HCT116 (cell line): ENCODE data around the gene RBM33. TPM values are rescaled to one million over a fixed set of nuclear protein-coding genes. Genes with fewer than 3 reads are reported as not detected.

Experiments used
- ATAC-seq: fragments of 200-7000 bp; cut with Tn5 transposase; 2 replicates; pipeline ENCODE4 v1.9.1; 2020; ENCODE audit warnings: mild to moderate bottlenecking, moderate library complexity
- BruUV-seq: library from RNA; stranded (reverse); fragments of 400-500 nt; replicated peaks from 2 replicates; lab custom pipeline; 2021; lab: Mats Ljungman, UMichigan
- CTCF ChIA-PET: fragments of 300-600 bp; sonication (Branson Sonifier 250); formaldehyde crosslinking; loops from one replicate; lab custom pipeline; 2021; ENCODE audit warnings: antibody characterized with exemption; lab: Charles Lee
- POLR2A ChIA-PET: fragments of 300-600, 350-600 bp; sonication (Branson Sonifier 250); formaldehyde crosslinking; loops from one replicate; lab custom pipeline; 2021; ENCODE audit warnings: antibody characterized with exemption; lab: Charles Lee
- RAD21 ChIA-PET, 2 experiments: fragments of 300-600 bp; sonication (Branson Sonifier 250); formaldehyde crosslinking; loops; one replicate each; lab custom pipeline; 2023; ENCODE audit warnings: low total read pairs in 2 of 2; ENCODE audit not compliant: uncharacterized antibody in 2 of 2, unreplicated experiment in 2 of 2, low non-redundant PET in 1 of 2; lab: Charles Lee
- DNase-seq: peaks from one replicate; pipeline ENCODE4 v3.0.0-alpha.2; 2010; ENCODE audit warnings: low read depth, low spot score
- H2AFZ ChIP-seq: fragments of 200-600 bp; shearing (Covaris generic), sonication (generic); 2 replicates; pipeline ENCODE4 v1.6.1; 2017; ENCODE audit warnings: low read depth, mixed run types, mixed read lengths, antibody characterized with exemption, low read length; ENCODE audit not compliant: poor library complexity, severe bottlenecking
- H3K27ac ChIP-seq: 2 replicates; pipeline ENCODE4 v1.5.1; 2012; ENCODE audit warnings: low read depth, low read length
- H3K27me3 ChIP-seq: fragments of 200-600 bp; sonication (generic); 2 replicates; pipeline ENCODE4 v1.6.1; 2016; ENCODE audit warnings: mixed run types, low read length, mixed read lengths; ENCODE audit not compliant: insufficient read depth
- H3K36me3 ChIP-seq, 2 experiments: fragments of 200-500 bp in 1 of 2; fragments of 200-600 bp in 1 of 2; sonication (Bioruptor generic) in 1 of 2; sonication (generic) in 1 of 2; 2 replicates each; pipeline versions ENCODE4 v1.5.1 to v1.6.1; 2014 to 2016; ENCODE audit warnings: low read length in 2 of 2, inconsistent platforms in 1 of 2, mixed read lengths in 1 of 2, mixed run types in 1 of 2; ENCODE audit not compliant: insufficient read depth in 2 of 2, control insufficient read depth in 1 of 2
- H3K4me1 ChIP-seq, 2 experiments: fragments of 200-600 bp in 1 of 2; sonication (generic) in 1 of 2; 2 replicates each; pipeline versions ENCODE4 v1.5.1 to v1.6.1; 2012 to 2017; ENCODE audit warnings: low read length in 2 of 2, inconsistent platforms in 1 of 2, mild to moderate bottlenecking in 1 of 2, mixed read lengths in 1 of 2, mixed run types in 1 of 2, moderate library complexity in 1 of 2; ENCODE audit not compliant: insufficient read depth in 2 of 2, control insufficient read depth in 1 of 2
- H3K4me2 ChIP-seq: fragments of 200-600 bp; sonication (generic); 2 replicates; pipeline ENCODE4 v1.6.1; 2017; ENCODE audit warnings: mixed run types, low read length, mixed read lengths
- H3K4me3 ChIP-seq, 2 experiments: fragments of 200-600 bp in 1 of 2; sonication (generic) in 1 of 2; replicated peaks in 1 of 2; 2 replicates each; pipeline ENCODE4 v1.5.1; 2011 to 2016; ENCODE audit warnings: low read length in 2 of 2, control low read depth in 1 of 2, low read depth in 1 of 2, mild to moderate bottlenecking in 1 of 2, mixed read lengths in 1 of 2, mixed run types in 1 of 2
- H3K79me2 ChIP-seq: fragments of 200-600 bp; sonication (generic); 2 replicates; pipeline ENCODE4 v1.6.1; 2017; ENCODE audit warnings: mild to moderate bottlenecking, mixed run types, low read length, moderate library complexity, mixed read lengths; ENCODE audit not compliant: insufficient read depth
- H3K9ac ChIP-seq: fragments of 200-600 bp; sonication (generic); 2 replicates; pipeline ENCODE4 v1.6.1; 2016; ENCODE audit warnings: low read length, mixed read lengths
- H3K9me2 ChIP-seq: fragments of 200-600 bp; sonication (generic), shearing (Covaris generic); 2 replicates; pipeline ENCODE4 v1.6.1; 2017; ENCODE audit warnings: mixed run types, mild to moderate bottlenecking, moderate library complexity; ENCODE audit not compliant: insufficient read depth
- H3K9me3 ChIP-seq, 2 experiments: fragments of 200-500 bp in 1 of 2; fragments of 200-600 bp in 1 of 2; sonication (Bioruptor generic) in 1 of 2; sonication (generic) in 1 of 2; 2 replicates each; pipeline ENCODE4 v1.6.1; 2014 to 2017; ENCODE audit warnings: low read length in 2 of 2, mixed read lengths in 2 of 2, inconsistent platforms in 1 of 2, low read depth in 1 of 2, mild to moderate bottlenecking in 1 of 2, mixed run types in 1 of 2, moderate library complexity in 1 of 2; ENCODE audit not compliant: control insufficient read depth in 1 of 2, insufficient read depth in 1 of 2
- H4K20me1 ChIP-seq: fragments of 200-600 bp; sonication (generic), shearing (Covaris generic); 2 replicates; pipeline ENCODE4 v1.6.1; 2017; ENCODE audit warnings: mixed run types, mild to moderate bottlenecking, moderate library complexity; ENCODE audit not compliant: insufficient read depth
- ATF3 ChIP-seq: IDR thresholded peaks from 2 replicates; pipeline ENCODE4 v1.6.1; 2012
- CTCF ChIP-seq, 3 experiments: fragments of 200-600 bp in 1 of 3; sonication (generic) in 1 of 3; IDR thresholded peaks in 2 of 3; conservative IDR thresholded peaks in 1 of 3; 2 replicates each; pipeline ENCODE4 v1.5.1; 2012 to 2017; ENCODE audit warnings: low read depth in 2 of 3, low read length in 2 of 3, antibody characterized with exemption in 1 of 3, borderline replicate concordance in 1 of 3, control low read depth in 1 of 3, mild to moderate bottlenecking in 1 of 3, mixed read lengths in 1 of 3, mixed run types in 1 of 3, moderate library complexity in 1 of 3; ENCODE audit not compliant: insufficient read depth in 1 of 3
- SRF ChIP-seq: IDR thresholded peaks from 2 replicates; pipeline ENCODE4 v1.6.1; 2012; ENCODE audit warnings: low read depth
- TCF7L2 ChIP-seq: IDR thresholded peaks from 2 replicates; pipeline ENCODE4 v1.7.0; 2011; ENCODE audit warnings: borderline replicate concordance, inconsistent platforms; ENCODE audit not compliant: insufficient read depth, insufficient read length; ENCODE audit errors: extremely low read depth
- ZBTB33 ChIP-seq: IDR thresholded peaks from 2 replicates; pipeline ENCODE4 v1.6.1; 2011; ENCODE audit warnings: mild to moderate bottlenecking, low read length, moderate library complexity; ENCODE audit not compliant: insufficient replicate concordance; ENCODE audit errors: extremely low read depth
- ZNF274 ChIP-seq: fragments of 200-500 bp; sonication (Bioruptor generic); IDR thresholded peaks from 2 replicates; pipeline ENCODE4 v1.6.1; 2014; ENCODE audit warnings: mild to moderate bottlenecking, low read depth, low read length, inconsistent platforms
- intact Hi-C: fragments of 100-400 bp; cut with micrococcal nuclease; formaldehyde crosslinking; loops from 2 replicates; pipeline ENCODE4 v1.10.0; 2022
- total RNA-seq: library from RNA; stranded (reverse); gene quantifications from one replicate; pipeline ENCODE4 v1.2.1, GENCODE V29; 2021; ENCODE audit not compliant: unreplicated experiment

The RBM33 gene
- total RNA-seq, 1 experiment from 2014 or later: 64.3 TPM

GRCh38 chr7:155774947-155775346 lies 130.5 kb downstream of the RBM33 start:
- Histone ChIP-seq H2AFZ (no peak overlapping the region), H3K79me2 (peaks cover under 1% of the 10 kb centered on the region; the same call in 1 of the 2 replicates), H4K20me1 (no peaks in the 10 kb centered on the region; the same call in 1 of the 2 replicates), H3K9ac (no peak overlapping the region), H3K27ac (no peak overlapping the region)
- RAD21 ChIA-PET: no interaction called here
- no peak for TF ChIP-seq CTCF (IDR thresholded peaks at IDR 0.05 in 2 of 3, conservative IDR thresholded peaks at IDR 0.05 in 1 of 3; ENCODE audit: borderline replicate concordance in 1 of 3, insufficient read depth in 1 of 3, low read depth in 2 of 3, low read length in 2 of 3)
- TF ChIP-seq SRF: no peak
- TF ChIP-seq ATF3: no peak
- no peak for TF ChIP-seq ZNF274
- TF ChIP-seq TCF7L2: no peak
- TF ChIP-seq ZBTB33: no peak
- TF ChIP-seq, all 23 proteins: peak for 0
- no peaks in the 10 kb centered on the region for H3K9me2 ChIP-seq
- H3K9me3 ChIP-seq: no peaks in the 10 kb centered on the region
- ChIA-PET POLR2A (no interaction called here), CTCF (no interaction called here)
- no TSS peak for BruUV-seq
- no peak overlapping the region for H3K4me2 ChIP-seq
- H3K27me3 ChIP-seq: no peaks in the 10 kb centered on the region
- no peak for ATAC-seq
- H3K36me3 ChIP-seq: peaks cover 6 to 17% of the 10 kb centered on the region in 2 experiments; a peak in 2 of 4 replicates
- H3K4me1 ChIP-seq: no peaks in the 10 kb centered on the region
- H3K4me3 ChIP-seq: no peak overlapping the region
- no peak for DNase-seq
- intact Hi-C loops: no loop called here
